Activated CD4-positive, alpha-beta T cell treated with anti-CD3 and anti-CD28 coated beads, Interleukin-2, Interleukin-6, amounts not matched to agents 100 ng/mL and 50 ng/mL, durations not matched to agents 16 hours and 8 hours (primary cell): ENCODE measurements around the gene ALK.

ENCODE experiments used
- DNase-seq: peaks from one replicate; pipeline ENCODE4 v3.0.0-alpha.2; 2020

Gene ALK

DNA sequence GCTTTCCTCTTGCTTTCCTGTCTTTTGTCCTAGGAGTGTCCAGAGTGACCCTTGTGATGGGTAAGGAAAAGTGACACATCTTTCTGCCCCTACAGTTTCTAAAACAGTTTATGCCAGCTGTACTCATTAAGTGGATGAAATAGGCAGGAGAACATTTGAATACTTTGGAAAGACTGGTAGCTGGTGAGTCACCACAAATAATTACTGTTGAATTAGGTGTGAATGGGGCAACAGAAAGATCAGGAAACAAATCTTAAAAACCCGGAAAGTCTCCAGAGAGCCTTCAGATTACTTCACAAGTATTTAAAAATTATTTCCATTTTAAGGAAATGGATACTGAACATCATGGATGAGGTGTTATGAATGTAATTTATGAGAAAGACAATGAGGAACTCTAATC lies 527.7 kb downstream of the ALK start:
- no peak for DNase-seq

- no peak for DNase-seq
Measured at GRCh38 chr2:29392774-29393173, 528.6 kb downstream of the ALK start.

- DNase-seq, result no peak
Measured at GRCh38 chr2:29390136-29390535, 531.2 kb downstream of the ALK start.

DNA sequence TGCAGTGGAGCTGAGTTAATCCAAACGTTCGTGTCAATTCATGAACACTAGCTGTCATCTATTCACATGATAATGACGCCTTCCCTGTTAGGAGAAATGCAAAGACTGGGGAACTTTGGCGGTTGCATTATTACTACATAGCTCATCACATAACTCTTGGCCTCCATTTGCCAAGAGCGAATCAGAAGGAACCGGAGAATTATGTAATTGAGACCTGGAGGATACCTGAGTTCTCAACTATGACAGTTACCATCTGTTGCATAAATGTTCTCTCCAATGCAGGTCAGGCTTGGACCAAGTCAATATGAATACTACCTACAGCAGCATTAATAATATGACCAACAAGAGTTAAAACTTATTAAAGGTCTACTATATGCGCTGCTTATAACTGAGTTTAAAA lies 531.7 kb downstream of the ALK start:
- DNase-seq, result no peak

DNA sequence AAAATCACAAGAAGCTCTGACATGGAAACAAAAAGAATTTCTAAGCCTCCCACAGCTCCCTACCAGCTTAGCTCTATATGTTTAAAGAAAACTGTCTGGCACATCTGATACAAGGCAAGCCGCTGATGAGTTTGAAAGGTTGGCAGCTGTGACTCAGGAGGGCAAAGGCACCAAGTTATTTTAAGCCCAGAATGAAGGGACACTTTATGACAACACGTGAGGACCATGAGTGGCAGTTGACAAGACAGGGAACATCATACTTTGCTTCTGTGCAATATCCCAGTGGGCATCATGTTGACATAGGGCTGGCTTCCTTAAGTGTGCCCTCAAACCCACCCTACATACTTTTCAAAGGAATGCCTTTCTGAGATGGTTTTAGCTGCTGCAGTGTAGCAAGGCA lies 533.3 kb downstream of the ALK start:
- DNase-seq, result no peak

DNA sequence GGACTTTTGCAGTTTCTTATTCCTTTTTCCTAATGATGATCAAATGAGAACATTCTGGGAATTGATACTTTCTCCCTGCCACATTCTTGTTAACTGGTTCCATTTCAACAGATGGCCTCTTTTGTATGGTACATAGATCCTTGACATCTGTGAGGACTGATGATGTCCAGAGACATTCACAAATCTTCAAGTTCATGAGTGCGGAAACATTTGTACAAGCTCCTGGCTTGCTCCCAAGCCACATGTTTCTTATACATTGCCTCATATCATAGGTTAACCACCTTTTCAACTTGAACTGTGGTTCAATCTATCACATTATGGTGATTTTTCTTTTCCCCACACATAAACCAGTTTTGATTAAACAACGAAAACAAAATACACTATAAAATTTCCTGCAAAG lies 538.9 kb downstream of the ALK start:
- no peak for DNase-seq

- no peak for DNase-seq
Measured at GRCh38 chr2:29377788-29378187, 543.6 kb downstream of the ALK start.

DNA sequence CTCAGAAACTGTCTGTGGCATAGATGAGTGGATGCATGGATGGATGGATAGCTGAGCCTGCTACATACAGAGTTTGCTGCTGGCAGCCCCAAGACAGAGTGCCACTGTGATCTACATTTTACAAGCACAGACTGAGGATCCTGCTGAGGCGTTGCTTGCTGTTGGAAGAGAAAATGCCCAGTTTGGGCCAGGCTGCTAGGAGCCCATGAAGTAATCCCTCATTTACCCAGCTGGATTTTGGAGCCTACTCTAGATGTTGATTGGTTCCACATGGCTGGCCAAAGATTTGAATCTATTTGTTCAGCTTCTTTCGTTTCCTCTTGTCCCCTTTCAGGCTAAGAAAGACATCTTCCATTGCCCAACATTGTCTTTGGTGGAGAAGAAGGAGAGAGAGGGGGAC lies 544.8 kb downstream of the ALK start:
- no peak for DNase-seq

DNA sequence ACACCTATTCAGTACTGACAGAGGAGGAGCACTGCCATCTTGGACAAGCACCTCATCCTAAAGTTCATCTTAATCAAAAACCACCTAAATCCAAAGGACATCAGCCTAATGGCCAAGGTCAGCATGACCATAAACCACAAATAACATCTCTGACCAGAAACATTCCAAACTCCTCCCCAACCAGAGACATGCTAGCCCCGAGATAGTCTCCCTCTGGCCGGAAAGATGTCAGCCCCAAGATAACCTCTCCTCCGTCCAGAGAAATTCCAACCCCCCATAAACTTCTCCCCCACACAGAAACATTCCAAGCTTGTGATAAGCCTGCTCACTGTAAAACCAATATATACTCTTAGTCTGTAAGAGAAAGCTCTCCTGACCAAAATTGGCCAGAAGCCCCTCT lies 545.5 kb downstream of the ALK start:
- DNase-seq, result no peak

- DNase-seq, result no peak
Measured at GRCh38 chr2:29374823-29375222, 546.6 kb downstream of the ALK start.

DNA sequence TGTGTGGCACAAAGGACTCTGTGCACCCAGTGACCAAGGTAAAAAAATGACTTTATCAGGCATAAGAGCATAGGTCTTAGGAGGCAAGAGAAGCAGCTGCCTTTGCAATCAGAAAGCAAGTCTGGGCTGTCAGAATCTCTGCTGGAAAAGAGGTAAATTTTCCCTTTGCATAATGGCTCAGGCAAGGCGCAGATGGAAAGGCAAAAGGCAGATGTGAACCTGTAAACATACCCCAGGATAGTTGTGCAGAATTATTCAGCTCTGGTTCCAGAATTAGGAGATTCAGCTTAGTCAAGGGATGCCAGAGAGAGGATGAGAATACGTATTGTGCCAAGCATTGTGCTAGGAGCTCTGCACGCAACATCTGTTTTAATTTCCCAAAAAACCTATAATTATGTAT lies 547.5 kb downstream of the ALK start:
- DNase-seq, result no peak

- no peak for DNase-seq
Measured at GRCh38 chr2:29372185-29372584, 549.2 kb downstream of the ALK start.

GRCh38 chr2:29370581-29371125 lies 550.7 kb downstream of the ALK start:
- no peak for DNase-seq

DNA sequence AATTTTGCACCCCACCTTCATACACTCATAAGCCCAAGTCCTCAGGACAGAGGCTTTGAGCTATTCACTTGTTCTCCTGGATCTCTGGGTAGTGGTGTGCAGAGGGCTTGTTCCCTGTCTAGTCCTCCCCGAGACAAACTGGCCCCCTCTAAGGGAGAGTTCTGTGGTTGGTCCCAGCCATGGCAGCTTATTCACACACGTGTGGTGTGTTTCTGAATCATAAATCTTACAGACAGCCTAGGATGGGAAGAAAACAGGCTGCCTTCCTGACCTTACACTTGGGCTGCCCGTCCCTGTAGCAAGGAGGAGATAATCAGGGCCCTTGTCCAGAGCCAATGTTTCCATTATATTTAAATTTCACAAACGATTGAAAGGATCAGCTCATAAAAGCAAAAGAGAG lies 551.2 kb downstream of the ALK start:
- DNase-seq, result no peak

DNA sequence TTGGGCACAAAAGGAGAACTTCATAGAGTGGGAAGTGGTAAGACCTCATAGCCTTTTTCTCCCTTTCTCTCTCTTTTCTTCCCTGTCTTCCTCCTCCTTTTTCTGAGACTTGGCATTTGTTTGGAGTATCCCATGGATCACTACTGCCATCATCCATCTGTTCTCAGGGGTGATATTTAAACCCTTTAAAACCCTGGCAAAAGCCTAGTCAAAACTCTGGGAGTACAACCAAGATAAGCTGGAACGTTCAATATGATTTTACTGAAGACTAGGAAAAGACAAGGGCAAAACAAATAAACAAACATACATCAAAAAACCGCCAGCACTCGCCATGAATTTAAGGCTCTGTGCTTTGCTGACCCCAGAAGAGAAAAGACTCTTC lies 552.7 kb downstream of the ALK start:
- DNase-seq, result no peak

GRCh38 chr2:29367986-29368658 lies 553.3 kb downstream of the ALK start:
- no peak for DNase-seq

GRCh38 chr2:29363111-29363510 lies 558.3 kb downstream of the ALK start:
- DNase-seq, result no peak

GRCh38 chr2:29361231-29361630 lies 560.2 kb downstream of the ALK start:
- no peak for DNase-seq

DNA sequence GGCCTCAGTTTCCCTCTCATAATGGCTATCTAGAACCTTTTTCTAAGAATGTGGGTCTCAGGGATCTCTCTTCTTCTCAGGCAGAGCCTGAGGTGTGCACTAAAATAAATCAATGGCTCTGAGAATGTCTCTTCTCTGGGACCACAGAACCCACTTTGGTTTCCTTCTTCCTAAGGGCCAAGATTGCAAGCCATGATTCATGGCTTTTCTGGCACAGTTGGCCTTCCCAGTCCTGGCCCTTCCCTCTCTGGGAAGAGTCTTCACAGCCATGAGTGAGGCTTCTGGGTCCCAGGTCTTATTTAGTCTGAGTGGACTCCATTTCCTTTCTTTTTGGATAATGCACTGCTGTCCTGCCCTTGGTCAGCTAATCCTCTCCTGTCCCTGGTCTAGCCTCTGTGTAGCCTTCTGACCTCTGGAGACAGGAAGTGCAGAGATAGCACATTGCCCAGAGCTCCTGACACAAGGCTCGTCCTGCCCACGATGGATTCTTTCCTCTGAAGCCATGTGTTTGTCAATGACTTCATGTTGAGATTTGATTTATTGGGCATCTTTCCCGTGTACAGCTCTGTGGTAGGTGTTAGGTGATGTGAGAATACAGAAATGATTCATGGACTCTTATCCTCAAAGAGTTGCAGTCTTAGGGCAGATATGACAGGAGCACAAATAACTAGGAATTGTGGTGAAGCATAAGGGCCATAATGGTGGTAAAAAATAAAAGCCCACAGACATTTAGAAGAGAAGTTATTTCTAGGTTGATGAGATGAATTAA lies 561.2 kb downstream of the ALK start:
- DNase-seq, result no peak

- DNase-seq, result no peak
Measured at GRCh38 chr2:29353403-29353991, 567.9 kb downstream of the ALK start.

DNA sequence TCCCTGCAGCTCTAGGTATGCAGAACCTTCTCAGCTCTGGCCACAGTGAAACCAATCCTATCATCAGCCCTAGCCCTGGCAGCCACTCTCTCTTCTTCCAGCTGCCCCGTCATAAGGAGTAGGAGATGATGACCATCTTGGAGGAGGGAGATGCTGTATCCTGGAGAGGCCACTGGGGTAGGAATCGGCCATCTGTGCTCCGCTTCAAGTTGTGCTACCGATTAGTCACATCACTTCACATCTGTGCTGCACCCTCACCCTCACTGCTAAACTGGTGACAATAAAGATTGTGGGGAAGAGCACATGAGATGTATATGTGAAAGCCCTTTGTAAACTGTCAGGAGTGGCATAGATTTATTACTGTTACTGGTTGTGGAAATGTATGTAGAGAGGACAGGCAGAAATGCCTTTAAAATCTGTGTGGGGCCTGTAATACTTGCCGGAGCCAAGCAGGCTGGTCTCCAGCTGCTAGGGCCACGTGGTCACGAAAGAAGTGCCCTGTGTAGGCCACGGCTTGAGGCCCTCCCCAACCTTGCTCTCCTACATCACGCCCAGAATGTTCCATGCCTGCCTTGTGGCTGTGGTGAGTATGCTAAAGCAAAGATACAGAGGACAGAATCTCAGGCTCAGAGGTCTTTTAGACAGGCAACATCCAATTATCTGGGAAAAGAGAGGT lies 569.3 kb downstream of the ALK start:
- no peak for DNase-seq

- DNase-seq, result no peak
Measured at GRCh38 chr2:29351248-29351647, 570.1 kb downstream of the ALK start.

DNA sequence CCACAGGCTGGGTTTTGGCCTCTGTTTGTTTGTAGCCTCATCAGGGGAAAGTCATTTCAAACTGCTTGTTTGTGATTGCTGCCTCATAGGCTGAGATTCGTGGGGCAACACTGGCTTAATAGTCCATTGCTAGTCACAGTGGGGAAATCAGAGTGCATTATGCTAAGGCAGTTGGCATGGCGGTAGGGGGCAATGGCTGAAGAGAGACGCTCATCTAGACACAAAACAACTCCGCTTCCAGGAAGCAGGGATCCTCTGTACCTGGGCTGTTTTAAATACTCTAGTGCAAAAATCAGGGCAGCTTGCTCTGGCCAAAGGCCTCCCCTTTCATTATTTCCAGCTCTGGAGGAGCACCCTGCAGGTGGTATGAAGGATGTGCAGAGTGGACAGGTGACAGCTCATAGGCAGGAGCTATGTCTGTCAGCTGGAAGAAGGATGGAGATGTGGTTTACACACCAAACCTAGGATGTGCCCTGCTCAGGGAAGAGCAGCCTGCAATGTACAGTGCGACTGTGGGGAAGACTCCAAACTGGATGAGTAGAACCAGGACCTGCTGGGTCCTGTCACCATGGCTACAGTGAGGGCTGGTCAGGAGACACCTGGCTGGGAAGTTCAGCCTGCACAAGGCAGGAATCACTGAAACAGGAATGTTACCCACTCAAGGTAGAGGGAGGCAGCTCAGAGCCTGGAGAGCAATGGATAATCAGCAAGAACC lies 571.9 kb downstream of the ALK start:
- DNase-seq, result no peak
